WTC11 (cell line): Measurements from ENCODE around the gene GID4.

Experiments used
- CREB1 ChIP-seq: sonication (generic); formaldehyde crosslinking; IDR thresholded peaks from 2 replicates; pipeline ENCODE4 v1.8.0; 2023; ENCODE audit warnings: mild to moderate bottlenecking, missing genetic modification reagents
- USF1 ChIP-seq: sonication (generic); formaldehyde crosslinking; IDR thresholded peaks from 2 replicates; pipeline ENCODE4 v1.8.0; 2022; ENCODE audit warnings: mild to moderate bottlenecking, missing genetic modification reagents
- TF ChIP-seq, protein P1 (sequence below): fragments of 200-600 bp; IDR thresholded peaks from 2 replicates; pipeline ENCODE4 v1.8.0; 2022; ENCODE audit warnings: antibody characterized with exemption
- TF ChIP-seq, protein P2 (sequence below): sonication (generic); formaldehyde crosslinking; IDR thresholded peaks from 2 replicates; pipeline ENCODE4 v1.8.0; 2022; ENCODE audit warnings: mild to moderate bottlenecking, missing genetic modification reagents

DNA sequence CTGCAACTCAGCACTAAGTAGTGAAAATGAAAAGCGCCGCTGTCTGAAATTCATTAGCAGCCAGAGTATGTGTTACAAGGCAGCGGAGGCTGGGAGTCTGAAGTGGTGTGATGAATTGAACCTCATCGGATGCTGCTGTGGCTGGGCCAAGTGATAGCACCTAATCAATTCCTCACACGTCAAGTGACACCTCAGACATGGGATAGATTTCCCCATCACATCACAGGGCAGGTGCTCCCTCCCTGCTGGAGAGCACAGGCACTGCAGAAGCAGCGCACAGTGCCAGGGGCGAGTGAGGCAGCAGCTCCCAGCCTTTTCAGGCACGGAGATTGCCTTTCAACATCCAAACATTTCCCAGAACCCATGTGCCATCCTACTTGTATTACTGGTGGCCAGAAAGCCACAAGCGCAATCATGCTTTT, 34.3 kb upstream of the GID4 start:
- TF ChIP-seq USF1 (CRISPR knock-in tag) (no peak), CREB1 (CRISPR knock-in tag) (no peak)
- TF ChIP-seq, protein P1, sequence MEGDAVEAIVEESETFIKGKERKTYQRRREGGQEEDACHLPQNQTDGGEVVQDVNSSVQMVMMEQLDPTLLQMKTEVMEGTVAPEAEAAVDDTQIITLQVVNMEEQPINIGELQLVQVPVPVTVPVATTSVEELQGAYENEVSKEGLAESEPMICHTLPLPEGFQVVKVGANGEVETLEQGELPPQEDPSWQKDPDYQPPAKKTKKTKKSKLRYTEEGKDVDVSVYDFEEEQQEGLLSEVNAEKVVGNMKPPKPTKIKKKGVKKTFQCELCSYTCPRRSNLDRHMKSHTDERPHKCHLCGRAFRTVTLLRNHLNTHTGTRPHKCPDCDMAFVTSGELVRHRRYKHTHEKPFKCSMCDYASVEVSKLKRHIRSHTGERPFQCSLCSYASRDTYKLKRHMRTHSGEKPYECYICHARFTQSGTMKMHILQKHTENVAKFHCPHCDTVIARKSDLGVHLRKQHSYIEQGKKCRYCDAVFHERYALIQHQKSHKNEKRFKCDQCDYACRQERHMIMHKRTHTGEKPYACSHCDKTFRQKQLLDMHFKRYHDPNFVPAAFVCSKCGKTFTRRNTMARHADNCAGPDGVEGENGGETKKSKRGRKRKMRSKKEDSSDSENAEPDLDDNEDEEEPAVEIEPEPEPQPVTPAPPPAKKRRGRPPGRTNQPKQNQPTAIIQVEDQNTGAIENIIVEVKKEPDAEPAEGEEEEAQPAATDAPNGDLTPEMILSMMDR: 0 out of 2 replicates have a peak, but pooled peaks have one; percentile 30
- TF ChIP-seq, protein P2, sequence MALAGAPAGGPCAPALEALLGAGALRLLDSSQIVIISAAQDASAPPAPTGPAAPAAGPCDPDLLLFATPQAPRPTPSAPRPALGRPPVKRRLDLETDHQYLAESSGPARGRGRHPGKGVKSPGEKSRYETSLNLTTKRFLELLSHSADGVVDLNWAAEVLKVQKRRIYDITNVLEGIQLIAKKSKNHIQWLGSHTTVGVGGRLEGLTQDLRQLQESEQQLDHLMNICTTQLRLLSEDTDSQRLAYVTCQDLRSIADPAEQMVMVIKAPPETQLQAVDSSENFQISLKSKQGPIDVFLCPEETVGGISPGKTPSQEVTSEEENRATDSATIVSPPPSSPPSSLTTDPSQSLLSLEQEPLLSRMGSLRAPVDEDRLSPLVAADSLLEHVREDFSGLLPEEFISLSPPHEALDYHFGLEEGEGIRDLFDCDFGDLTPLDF (CRISPR knock-in tag): no peak
